Trophoblast cell (in vitro differentiated cells and primary cell): Measurements from ENCODE around the gene PTGDR2.
A peak's percentile ranks its signal among the peaks of the same experiment; 100 is the strongest.

ENCODE experiments used
- DNase-seq, 2 donors: peaks; one replicate each; pipeline ENCODE4 v3.0.0-alpha.2; 2016
- H2AFZ ChIP-seq: 2 replicates; pipeline ENCODE4 v1.6.1; 2013; ENCODE audit warnings: low read length, moderate library complexity, mild to moderate bottlenecking; ENCODE audit not compliant: insufficient read depth, poor library complexity
- H2AK5ac ChIP-seq: 2 replicates; pipeline ENCODE4 v1.6.1; 2013; ENCODE audit warnings: mild to moderate bottlenecking, low read length
- H2BK120ac ChIP-seq: 2 replicates; pipeline ENCODE4 v1.6.1; 2013; ENCODE audit warnings: low read length, mild to moderate bottlenecking, moderate library complexity; ENCODE audit not compliant: insufficient read depth, poor library complexity
- H2BK12ac ChIP-seq: 2 replicates; pipeline ENCODE4 v1.6.1; 2013; ENCODE audit warnings: mild to moderate bottlenecking, low read length, moderate library complexity
- H2BK5ac ChIP-seq: 2 replicates; pipeline ENCODE4 v1.6.1; 2013; ENCODE audit warnings: low read length, low read depth, moderate library complexity, mild to moderate bottlenecking; ENCODE audit not compliant: poor library complexity
- H3K14ac ChIP-seq: 2 replicates; pipeline ENCODE4 v1.6.1; 2013; ENCODE audit warnings: mild to moderate bottlenecking, low read length
- H3K18ac ChIP-seq: 2 replicates; pipeline ENCODE4 v1.6.1; 2013; ENCODE audit warnings: mild to moderate bottlenecking, low read length
- H3K23ac ChIP-seq: 2 replicates; pipeline ENCODE4 v1.6.1; 2013; ENCODE audit warnings: low read length
- H3K27ac ChIP-seq: 2 replicates; pipeline ENCODE4 v1.5.1; 2013; ENCODE audit warnings: low read depth, mild to moderate bottlenecking, inconsistent platforms, low read length, moderate library complexity
- H3K27me3 ChIP-seq: 2 replicates; pipeline ENCODE4 v1.6.1; 2013; ENCODE audit warnings: inconsistent platforms, mild to moderate bottlenecking, low read length, moderate library complexity; ENCODE audit not compliant: insufficient read depth
- H3K36me3 ChIP-seq, 2 experiments: 1 replicate in 1 of 2; 2 replicates in 1 of 2; pipeline ENCODE4 v1.6.1; 2013; ENCODE audit warnings: low read length in 2 of 2, mild to moderate bottlenecking in 2 of 2, moderate library complexity in 1 of 2; ENCODE audit not compliant: insufficient read depth in 2 of 2, control insufficient read depth in 1 of 2
- H3K4ac ChIP-seq: 2 replicates; pipeline ENCODE4 v1.6.1; 2013; ENCODE audit warnings: low read depth, mild to moderate bottlenecking, low read length, moderate library complexity
- H3K4me1 ChIP-seq, 2 experiments: 1 replicate in 1 of 2; 2 replicates in 1 of 2; pipeline ENCODE4 v1.6.1; 2013; ENCODE audit warnings: low read length in 2 of 2, mild to moderate bottlenecking in 2 of 2, moderate library complexity in 1 of 2; ENCODE audit not compliant: insufficient read depth in 2 of 2, control insufficient read depth in 1 of 2
- H3K4me2 ChIP-seq: 2 replicates; pipeline ENCODE4 v1.6.1; 2013; ENCODE audit warnings: inconsistent platforms, mild to moderate bottlenecking, low read length, moderate library complexity
- H3K4me3 ChIP-seq: 2 replicates; pipeline ENCODE4 v1.5.1; 2013; ENCODE audit warnings: mild to moderate bottlenecking, low read depth, low read length, inconsistent platforms
- H3K79me1 ChIP-seq: one replicate; pipeline ENCODE4 v1.6.1; 2013; ENCODE audit warnings: low read length
- H3K79me2 ChIP-seq: 2 replicates; pipeline ENCODE4 v1.6.1; 2013; ENCODE audit warnings: low read length, mild to moderate bottlenecking; ENCODE audit not compliant: control insufficient read depth, insufficient read depth, poor library complexity
- H3K9ac ChIP-seq: 2 replicates; pipeline ENCODE4 v1.6.1; 2013; ENCODE audit warnings: mild to moderate bottlenecking, low read length
- H3K9me3 ChIP-seq: 2 replicates; pipeline ENCODE4 v1.6.1; 2013; ENCODE audit warnings: low read depth, mild to moderate bottlenecking, control low read depth, inconsistent platforms, low read length; ENCODE audit not compliant: insufficient read depth
- H4K12ac ChIP-seq: 2 replicates; pipeline ENCODE4 v1.6.1; 2013; ENCODE audit warnings: low read depth, mild to moderate bottlenecking, low read length, moderate library complexity
- H4K8ac ChIP-seq: 2 replicates; pipeline ENCODE4 v1.6.1; 2013; ENCODE audit warnings: low read depth, mild to moderate bottlenecking, low read length, moderate library complexity
- H4K91ac ChIP-seq: one replicate; pipeline ENCODE4 v1.6.1; 2013; ENCODE audit warnings: low read depth, mild to moderate bottlenecking, low read length, moderate library complexity
- WGBS: extraction: QIAGEN DNeasy Blood & Tissue Kit; methylation state at CpG from one replicate; pipeline ENCODE4 v1.1.7; 2013; ENCODE audit warnings: missing lambda C conversion rate; ENCODE audit not compliant: insufficient read length, insufficient coverage; ENCODE audit errors: extremely low coverage; 5-methylcytosine and 5-hydroxymethylcytosine counted together

The PTGDR2 gene

GRCh38 chr11:60870276-60870675 lies 14.5 kb upstream of the PTGDR2 start:
- WGBS: no CpG with 5 or more reads among the region's 3 CpGs
- DNase-seq: no peak
- H2BK12ac ChIP-seq: no peak overlapping the region
- H3K4me2 ChIP-seq: no peak overlapping the region
- no peak overlapping the region for H3K9ac ChIP-seq
- no peak overlapping the region for H3K4ac ChIP-seq
- H3K4me3 ChIP-seq: no peak overlapping the region
- no peaks in the 10 kb centered on the region for H3K9me3 ChIP-seq
- no peaks in the 10 kb centered on the region for H3K79me2 ChIP-seq
- H4K91ac ChIP-seq: no peak overlapping the region
- no peak overlapping the region for H4K12ac ChIP-seq
- peaks cover 6 to 8% of the 10 kb centered on the region in 2 experiments for H3K4me1 ChIP-seq
- H2AFZ ChIP-seq: no peak overlapping the region
- H2AK5ac ChIP-seq: no peak overlapping the region
- peaks cover 3% of the 10 kb centered on the region for H3K79me1 ChIP-seq
- H3K18ac ChIP-seq: no peak overlapping the region
- H2BK5ac ChIP-seq: no peak overlapping the region
- H2BK120ac ChIP-seq: no peak overlapping the region
- H3K36me3 ChIP-seq: no peaks in the 10 kb centered on the region
- no peak overlapping the region for H3K14ac ChIP-seq
- H4K8ac ChIP-seq: no peak overlapping the region
- H3K27me3 ChIP-seq: no peaks in the 10 kb centered on the region
- H3K23ac ChIP-seq: no peak overlapping the region
- no peak overlapping the region for H3K27ac ChIP-seq

- no peak for DNase-seq
- peaks cover 3% of the 10 kb centered on the region for H3K79me1 ChIP-seq
- no peak overlapping the region for H3K23ac ChIP-seq
- no peaks in the 10 kb centered on the region for H3K36me3 ChIP-seq
- WGBS: no CpG with 5 or more reads among the region's 7 CpGs
- H3K4ac ChIP-seq: no peak overlapping the region
- no peak overlapping the region for H2BK120ac ChIP-seq
- H3K4me3 ChIP-seq: no peak overlapping the region
- no peak overlapping the region for H4K12ac ChIP-seq
- H3K27me3 ChIP-seq: no peaks in the 10 kb centered on the region
- H2BK5ac ChIP-seq: no peak overlapping the region
- H2AK5ac ChIP-seq: no peak overlapping the region
- no peak overlapping the region for H3K9ac ChIP-seq
- H3K79me2 ChIP-seq: no peaks in the 10 kb centered on the region
- no peak overlapping the region for H3K27ac ChIP-seq
- no peak overlapping the region for H2BK12ac ChIP-seq
- no peak overlapping the region for H3K14ac ChIP-seq
- no peak overlapping the region for H2AFZ ChIP-seq
- no peaks in the 10 kb centered on the region for H3K9me3 ChIP-seq
- peaks cover 6 to 8% of the 10 kb centered on the region in 2 experiments for H3K4me1 ChIP-seq
- no peak overlapping the region for H4K91ac ChIP-seq
- no peak overlapping the region for H3K4me2 ChIP-seq
- H4K8ac ChIP-seq: no peak overlapping the region
- H3K18ac ChIP-seq: no peak overlapping the region
Observed at GRCh38 chr11:60869451-60869825, 13.7 kb upstream of the PTGDR2 start.

GRCh38 chr11:60868682-60869450 lies 13.1 kb upstream of the PTGDR2 start:
- Histone ChIP-seq H4K12ac (no peak overlapping the region), H3K4me2 (no peak overlapping the region), H3K79me2 (no peaks in the 10 kb centered on the region), H3K4me3 (no peak overlapping the region), H3K14ac (no peak overlapping the region), H3K27ac (no peak overlapping the region), H3K18ac (no peak overlapping the region), H3K9me3 (no peaks in the 10 kb centered on the region), H3K4me1 (peaks cover 6 to 8% of the 10 kb centered on the region in 2 experiments), H3K79me1 (peaks cover 3% of the 10 kb centered on the region), H2BK12ac (no peak overlapping the region), H2BK5ac (no peak overlapping the region), H2AK5ac (no peak overlapping the region), H2AFZ (no peak overlapping the region), H3K23ac (no peak overlapping the region), H3K9ac (no peak overlapping the region), H4K91ac (no peak overlapping the region), H3K27me3 (no peaks in the 10 kb centered on the region), H3K4ac (no peak overlapping the region), H4K8ac (no peak overlapping the region), H2BK120ac (no peak overlapping the region), H3K36me3 (no peaks in the 10 kb centered on the region)
- DNase-seq: no peak
- WGBS: no CpG with 5 or more reads among the region's 10 CpGs

GRCh38 chr11:60867871-60868681 lies 12.3 kb upstream of the PTGDR2 start:
- H3K4me2 ChIP-seq: no peak overlapping the region
- no peaks in the 10 kb centered on the region for H3K79me2 ChIP-seq
- H3K14ac ChIP-seq: no peak overlapping the region
- H3K4me1 ChIP-seq: peaks cover 5 to 6% of the 10 kb centered on the region in 2 experiments
- no peak overlapping the region for H2BK120ac ChIP-seq
- DNase-seq: no peak
- WGBS: no CpG with 5 or more reads among the region's 10 CpGs
- no peak overlapping the region for H4K12ac ChIP-seq
- no peak overlapping the region for H4K8ac ChIP-seq
- H3K23ac ChIP-seq: no peak overlapping the region
- H3K79me1 ChIP-seq: peaks cover 3% of the 10 kb centered on the region
- H3K4ac ChIP-seq: no peak overlapping the region
- H3K4me3 ChIP-seq: no peak overlapping the region
- no peaks in the 10 kb centered on the region for H3K36me3 ChIP-seq
- H3K9ac ChIP-seq: no peak overlapping the region
- no peak overlapping the region for H2AK5ac ChIP-seq
- no peak overlapping the region for H2BK5ac ChIP-seq
- H3K27ac ChIP-seq: no peak overlapping the region
- H2BK12ac ChIP-seq: no peak overlapping the region
- no peaks in the 10 kb centered on the region for H3K27me3 ChIP-seq
- no peaks in the 10 kb centered on the region for H3K9me3 ChIP-seq
- H3K18ac ChIP-seq: no peak overlapping the region
- no peak overlapping the region for H2AFZ ChIP-seq
- peak overlapping the region; percentile 80 for H4K91ac ChIP-seq
